Stimulated activated CD8-positive, alpha-beta memory T cell treated with anti-CD3 and anti-CD28 coated beads, Interleukin-12 subunit alpha, Interleukin-12 subunit beta, amount 100 ng/mL, for 1 hour (primary cell): ENCODE measurements around the gene KLF8.
A peak's percentile ranks its signal among the peaks of the same experiment; 100 is the strongest.
"Not testable (repeated sequence)": the region's sequence is repeated elsewhere in the genome, so short reads cannot be mapped to it uniquely, and the experiment has no call there.

Experiments
- DNase-seq: peaks from one replicate; pipeline ENCODE4 v3.0.0-alpha.2; 2020; ENCODE audit warnings: low read depth

Gene KLF8

DNA sequence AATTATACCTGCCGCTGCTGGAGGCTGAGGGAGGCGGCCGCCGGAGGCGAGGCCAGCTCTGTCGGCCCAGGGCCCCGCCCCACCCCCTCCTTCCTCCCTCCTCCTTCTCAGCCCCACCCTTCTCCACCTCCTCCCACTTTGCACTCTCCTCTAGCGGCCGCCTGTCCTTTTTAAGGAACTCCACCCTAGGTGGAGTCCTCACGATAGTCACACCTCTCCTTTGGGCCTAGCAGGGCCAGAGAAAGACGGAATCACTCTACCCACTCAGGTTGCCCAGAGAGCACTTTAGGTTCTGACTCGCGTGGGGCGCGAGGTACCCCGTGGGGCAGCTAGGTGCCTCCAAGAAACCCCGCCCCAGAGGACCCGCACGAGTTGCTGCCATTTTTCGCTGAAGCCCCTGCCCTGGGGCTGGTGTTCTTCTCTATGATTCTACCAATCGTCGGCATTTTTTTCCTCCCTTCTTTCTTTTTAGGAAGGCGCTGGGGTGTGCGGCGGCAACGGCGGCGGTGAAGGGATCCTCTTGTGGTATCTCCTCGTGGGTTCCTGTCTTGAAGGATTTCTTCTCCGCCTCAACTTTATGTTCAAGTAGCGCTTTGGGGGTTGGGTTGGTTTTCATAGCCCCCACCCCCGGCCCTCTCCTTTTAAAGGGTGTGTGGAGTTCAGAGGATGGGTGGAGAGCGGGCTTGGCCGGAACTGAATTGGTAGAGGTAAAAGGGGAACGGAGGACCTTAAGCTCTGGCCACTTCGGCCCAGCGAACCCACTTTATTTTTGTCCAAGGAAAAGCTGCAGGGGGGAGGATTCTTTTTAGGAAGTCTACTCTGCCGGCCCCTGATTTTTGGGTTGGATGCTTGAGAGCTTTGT lies at the start of gene KLF8:
KLF8 (plus strand) TSS at position 136 of the 862 bp plus-strand sequence. CDS start 979 bp downstream, outside the sequence.
- DNase-seq, result no peak

DNA sequence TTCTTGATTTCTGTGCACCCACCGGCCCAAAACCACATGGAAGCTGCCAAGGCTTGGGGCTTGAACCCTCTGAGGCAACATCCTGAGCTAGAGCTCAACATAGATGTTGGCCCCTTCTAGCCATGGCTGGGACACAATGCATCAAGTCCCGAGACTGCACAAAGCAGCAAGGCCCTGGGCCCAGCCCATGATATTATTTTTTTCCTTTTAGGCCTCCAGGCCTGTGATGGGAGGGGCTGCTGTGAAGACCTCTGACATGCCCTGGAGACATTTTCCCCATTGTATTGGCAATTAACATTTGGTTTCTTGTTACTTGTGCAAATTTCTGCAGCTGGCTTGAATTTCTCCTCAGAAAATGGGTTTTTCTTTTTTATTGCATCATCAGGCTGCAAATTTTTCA lies 25.2 kb upstream of the KLF8 start:
- not testable (repeated sequence) for DNase-seq

DNA sequence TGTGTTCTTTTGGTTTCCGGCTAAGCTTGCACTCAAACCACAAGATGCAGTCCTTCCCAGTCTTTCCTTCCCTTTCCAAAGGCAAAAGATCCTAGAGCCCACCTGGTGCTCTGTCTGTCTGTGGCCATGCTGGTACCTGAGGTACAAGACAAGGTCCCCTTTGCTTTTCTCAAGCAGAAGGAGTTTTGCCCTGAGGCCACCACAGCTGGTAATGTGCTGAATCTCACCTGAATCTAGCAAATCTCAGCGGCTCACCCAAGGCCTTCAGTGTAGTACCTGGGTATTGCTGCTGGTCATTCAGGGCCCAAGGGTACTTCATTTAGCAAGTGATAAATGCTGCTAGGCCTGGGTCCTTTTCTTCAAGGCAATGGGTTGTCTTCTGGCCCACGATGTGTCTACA lies 20.5 kb upstream of the KLF8 start:
- DNase-seq, result no peak

DNA sequence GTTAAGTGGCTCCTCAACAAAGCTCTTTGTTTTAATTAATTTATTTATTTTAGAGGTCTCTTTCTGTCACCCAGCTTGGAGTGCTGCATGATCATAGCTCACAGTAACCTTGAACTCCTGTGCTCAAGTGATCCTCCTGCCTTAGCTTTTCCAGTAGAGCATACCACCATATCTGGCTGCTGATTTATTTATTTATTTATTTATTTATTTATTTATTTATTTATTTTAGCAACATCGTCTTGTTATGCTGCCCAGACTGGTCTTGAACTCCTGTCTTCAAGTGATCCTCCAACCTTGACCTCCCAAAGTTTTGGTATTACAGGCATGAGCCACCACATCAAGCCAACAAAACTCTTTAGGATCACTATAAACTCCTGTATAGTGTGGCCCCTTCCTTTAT lies 15.8 kb upstream of the KLF8 start:
- DNase-seq, result no peak

DNA sequence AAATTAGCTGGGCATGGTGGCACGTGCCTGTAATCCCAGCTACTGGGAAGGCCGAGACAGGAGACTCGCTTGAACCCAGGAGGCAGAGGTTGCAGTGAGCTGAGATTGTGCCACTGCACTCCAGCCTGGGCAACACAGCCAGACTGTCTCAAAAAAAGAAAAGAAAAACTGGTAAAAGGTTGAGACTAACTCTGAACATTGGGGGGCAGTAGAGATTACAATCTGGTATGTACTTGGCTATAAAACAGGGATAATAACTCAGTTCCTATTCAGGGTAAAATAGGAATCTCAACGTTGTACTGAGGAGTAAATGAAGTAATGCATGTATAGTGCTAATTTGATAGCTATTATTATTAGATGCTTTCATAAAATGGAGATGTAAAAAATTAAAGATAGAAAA lies 12.5 kb upstream of the KLF8 start:
- DNase-seq, result no peak

DNA sequence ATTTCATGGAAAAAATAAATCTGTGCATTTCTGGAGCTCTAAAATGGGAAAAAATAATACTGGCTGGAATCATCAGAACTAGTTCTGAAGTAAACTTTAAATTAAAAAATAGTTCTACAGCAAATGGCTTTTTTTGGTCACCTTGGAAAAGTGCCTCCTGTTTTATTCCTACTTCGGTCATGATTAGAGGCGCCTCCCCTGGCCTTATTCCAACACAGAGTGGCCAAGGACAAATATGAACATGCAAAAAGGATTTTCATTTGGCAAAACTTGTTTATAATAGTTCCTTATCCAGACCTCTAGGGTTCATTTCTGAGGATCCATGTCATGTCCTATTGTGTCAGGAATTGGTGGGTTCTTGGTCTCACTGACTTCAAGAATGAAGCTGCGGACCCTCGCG lies 11.1 kb upstream of the KLF8 start:
- DNase-seq, result no peak

DNA sequence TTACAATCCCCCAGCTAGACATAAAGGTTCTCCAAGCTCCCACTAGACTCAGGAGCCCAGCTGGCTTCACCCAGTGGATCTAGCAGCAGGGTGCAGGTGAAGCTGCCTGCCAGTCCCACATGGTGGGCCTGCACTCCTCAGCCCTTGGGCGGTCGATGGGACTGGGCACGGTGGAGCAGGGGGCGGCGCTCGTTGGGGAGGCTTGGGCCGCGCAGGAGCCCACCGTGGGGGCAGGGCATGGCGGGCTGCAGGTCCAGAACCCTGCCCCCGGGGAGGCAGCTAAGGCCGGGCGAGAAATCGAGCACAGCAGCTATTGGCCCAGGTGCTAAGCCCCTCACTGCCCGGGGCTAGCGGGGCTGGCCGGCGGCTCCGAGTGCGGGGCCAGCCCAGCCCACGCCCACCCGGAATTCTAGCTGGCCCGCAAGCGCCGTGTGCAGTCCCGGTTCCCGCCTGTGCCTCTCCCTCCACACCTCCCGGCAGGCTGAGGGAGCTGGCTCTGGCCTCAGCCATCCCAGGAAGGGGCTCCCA lies 9.6 kb upstream of the KLF8 start:
- DNase-seq, result no peak

DNA sequence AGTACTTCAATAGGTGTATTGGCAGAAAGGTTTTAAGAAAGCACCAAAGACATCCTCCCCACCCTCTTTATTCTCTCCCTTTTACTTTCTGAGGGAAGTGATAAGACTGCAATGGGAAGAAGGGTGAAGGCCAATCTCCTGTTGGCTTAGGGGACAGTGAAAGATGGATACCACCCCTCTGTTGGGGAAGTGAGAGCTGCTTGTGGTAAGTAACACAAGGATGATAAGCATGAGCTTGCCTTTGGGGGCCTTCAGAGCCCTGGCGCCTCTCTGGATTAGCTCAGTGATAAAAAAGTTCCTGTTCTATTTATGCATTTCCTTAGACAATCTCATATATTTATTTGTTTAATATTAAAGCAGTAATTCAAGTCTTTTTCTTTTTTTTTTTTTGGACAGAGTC lies 5.2 kb upstream of the KLF8 start:
- DNase-seq, result no peak

DNA sequence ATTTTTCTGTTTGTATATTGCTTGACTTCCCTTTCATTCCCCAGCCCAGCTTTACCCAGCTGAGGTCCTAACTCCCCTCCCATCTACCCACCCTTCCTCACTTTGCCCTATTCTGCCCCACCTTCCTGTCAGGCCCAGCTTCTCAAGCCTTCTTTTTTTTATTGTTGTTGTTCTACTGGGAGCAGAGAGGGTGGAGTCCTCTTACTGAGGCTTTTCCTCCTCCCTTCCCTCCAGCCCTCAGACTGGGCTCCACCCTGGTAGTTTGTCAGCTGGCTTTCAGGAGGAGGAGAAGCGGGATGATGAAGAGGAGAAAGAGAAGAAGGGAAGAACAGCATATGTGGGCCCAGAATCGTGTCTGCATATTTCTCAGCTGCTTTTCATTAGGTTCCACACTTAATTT lies 3.2 kb upstream of the KLF8 start:
- DNase-seq, result no peak

DNA sequence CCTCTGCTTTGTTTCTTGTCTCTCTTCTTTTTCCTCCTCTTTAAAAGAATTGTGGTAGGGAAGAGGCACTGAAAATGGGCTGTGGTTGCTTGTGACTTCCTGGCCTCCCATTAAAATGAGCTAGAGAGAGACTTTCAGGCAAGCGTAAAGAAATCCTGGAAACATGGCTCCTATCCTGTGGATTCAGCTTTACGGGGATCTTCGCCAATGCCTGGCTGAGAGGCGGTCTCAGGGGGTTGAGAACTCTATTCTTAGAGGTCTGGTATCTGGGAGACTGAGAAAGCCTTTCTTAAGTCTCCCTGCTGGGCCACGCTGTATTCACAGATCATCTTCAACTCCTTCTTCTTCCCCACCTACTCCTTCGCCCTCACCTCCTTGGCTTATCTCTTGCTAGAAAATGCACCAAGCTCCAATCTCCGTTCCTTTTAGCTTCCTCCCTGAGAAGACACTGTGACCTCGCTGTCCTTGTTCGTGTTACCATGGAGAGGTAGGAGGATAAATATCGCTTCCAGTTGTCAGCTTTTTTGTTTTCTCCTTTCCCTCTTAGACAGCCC lies 542 bp upstream of the KLF8 start:
- no peak for DNase-seq

DNA sequence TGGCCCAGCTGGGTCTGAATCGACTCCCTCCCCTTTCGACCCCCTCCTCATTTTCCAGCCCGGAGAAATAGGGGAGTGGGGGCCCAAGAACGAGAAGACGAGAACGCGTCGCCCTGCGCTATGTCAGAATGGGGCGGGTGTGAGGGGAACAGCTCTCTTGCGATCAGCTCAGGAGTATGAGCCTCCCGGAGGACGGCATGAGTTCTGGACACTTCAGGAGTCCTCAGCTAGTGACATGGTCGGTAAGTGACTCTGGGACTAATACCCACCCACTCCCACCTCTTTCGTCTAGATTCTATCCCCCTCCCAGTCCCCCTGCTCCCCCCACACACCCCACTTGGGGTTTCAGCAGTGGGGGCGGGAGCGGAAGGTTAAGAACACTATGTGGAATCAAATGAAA lies 944 bp downstream of the KLF8 start:
- DNase-seq, result no peak

DNA sequence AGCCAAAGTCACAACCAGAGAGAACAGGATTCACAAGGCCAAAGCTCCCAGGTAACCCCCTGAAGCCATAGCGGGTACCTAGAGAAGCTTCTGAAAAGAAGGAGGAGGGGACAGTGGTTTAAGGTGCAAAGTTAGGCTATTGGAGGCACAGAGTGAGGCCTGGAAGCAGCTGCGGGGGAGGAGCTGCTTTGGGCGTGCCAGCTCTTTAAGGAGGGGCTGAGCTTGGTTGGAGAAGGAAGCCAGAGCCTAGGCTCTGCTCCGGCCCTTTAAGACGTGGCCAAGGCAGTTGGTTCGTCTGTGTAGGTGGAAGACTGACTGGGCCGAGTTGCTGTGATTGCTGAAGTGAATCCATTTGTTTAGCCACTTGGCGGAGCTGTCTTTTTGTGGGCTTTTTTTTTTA lies 1.5 kb downstream of the KLF8 start:
- no peak for DNase-seq

DNA sequence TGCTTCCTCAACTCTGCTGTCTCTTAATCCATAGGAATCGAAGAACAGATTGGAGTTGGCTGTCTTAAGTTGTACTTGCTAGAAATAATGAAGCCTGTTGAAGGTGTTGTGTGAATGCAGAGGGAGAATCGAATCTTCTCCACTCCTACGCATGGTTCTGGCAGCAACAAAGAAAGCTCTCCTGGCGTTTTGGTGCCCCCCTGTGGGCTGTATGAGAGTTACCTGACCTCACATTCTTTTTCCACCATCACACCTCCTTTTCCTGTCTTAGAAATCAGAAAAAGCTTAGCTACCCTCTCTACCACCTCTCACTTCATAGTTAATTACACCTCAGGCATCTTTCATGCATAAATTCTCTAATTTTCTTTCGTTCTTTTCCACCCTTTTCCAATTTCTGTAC lies 16.3 kb downstream of the KLF8 start:
- peak; percentile 21 for DNase-seq

DNA sequence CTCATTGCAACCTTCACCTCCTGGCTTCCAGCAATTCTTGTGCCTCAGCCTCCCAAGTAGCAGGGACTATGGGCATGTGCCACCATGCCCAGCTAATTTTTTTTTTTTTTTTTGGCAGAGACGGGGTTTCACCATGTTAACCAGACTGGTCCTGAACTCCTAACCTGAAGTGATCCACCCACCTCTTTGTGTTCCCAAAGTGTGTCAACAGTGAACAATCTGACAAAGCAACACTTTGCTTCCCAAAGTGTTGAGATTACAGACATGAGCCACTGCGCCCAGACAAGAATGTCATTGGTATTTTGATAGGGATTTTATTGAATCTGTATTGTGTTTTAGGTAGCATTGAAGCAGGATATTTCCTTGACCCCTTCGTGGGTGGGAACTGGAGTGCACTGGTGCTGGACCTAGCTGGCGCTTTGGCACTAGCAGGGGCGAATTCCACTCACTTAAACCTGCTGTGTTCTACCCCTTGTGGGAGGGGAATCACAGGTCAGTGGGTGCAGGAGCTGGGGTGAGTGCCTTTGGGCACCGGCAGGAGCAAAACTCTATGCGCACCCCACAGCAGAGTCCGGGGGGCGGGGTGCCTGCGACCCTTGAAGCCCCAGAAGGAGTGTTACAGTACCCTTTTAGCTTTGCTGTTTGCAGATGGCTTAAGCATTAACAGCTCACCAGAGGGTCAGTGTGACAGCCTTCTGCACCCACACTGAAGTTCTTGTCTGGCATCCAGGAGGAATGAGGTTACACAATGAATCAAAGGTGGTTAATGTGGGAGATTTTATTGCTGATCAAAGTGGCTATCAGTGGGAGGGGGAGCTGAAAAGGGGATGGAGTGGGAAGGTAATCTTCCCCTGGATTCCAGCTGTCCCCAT lies 21.9 kb downstream of the KLF8 start:
- no peak for DNase-seq

DNA sequence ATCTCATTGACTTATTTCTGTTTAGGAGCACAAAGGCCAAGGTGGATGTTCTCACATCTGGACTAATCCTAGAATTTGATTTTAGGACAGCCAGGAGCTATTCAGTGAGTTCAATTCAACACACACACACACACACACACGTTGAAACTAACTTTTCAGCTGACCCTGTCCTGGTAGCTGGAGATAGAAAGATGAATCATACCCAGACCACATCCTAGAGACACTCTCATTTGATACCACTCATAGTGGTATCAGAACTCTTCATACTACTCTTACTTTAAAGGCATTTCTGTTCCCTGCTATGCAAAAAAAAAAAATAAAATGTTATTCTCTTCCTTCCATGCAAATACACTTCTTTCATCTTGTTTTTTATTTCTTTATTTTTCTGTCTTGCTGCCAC lies 36.7 kb downstream of the KLF8 start:
- DNase-seq, result no peak

DNA sequence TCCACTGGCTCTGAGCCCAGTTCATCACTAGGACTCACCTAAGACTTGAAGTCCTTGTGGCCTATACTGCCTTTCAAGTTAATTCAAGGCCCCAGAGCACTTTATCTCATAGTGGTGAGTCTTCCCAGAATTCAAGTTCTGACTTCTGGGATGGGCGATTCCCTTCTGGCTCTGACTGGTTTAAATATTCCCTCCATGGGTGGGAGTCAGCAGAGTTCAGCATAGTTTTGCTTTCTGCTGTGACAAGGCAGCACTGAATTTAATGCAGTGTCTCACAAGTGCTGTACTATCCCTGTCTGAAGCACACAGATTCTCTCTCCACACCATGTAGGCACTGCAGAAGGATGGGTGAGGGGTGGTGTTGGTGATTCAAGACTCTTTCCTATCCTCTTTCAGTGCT lies 46.5 kb downstream of the KLF8 start:
- no peak for DNase-seq

DNA sequence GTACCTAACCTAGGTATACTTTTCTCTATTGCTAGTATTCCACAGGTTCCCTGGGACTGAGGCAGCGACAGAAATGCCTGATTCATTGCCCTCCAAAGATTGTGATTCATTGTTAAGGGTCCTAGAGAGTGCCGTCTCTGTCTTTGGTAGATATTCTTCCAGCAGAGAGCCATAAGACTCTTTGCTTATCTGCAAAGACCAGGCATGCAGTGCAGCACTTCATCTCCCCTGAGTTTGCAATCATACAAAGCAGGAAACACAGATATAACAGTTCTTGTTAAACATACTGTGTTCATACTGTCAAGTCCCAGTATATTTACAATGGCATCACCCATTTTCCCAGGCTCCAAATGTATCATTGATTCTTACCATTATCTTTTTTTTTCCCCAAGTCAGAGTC lies 47.7 kb downstream of the KLF8 start:
- no peak for DNase-seq

DNA sequence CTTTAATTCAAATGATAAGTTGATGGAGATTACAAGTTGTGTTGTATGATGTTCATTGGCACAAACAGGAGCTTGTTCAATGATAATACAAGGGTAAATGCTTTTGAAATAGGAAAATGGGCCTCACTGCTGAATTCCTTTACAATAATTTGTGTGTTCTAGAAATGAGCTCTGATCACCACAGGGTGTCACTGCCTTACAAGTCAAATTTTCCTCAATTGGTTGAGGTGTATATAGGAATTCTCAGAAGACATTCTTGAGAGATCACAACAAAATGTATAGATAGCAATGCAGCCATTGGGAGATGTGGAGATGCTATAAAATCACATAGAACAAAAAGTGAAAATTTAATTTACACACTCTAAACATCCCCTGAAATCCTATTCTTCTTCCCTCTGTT lies 49.6 kb downstream of the KLF8 start:
- no peak for DNase-seq

DNA sequence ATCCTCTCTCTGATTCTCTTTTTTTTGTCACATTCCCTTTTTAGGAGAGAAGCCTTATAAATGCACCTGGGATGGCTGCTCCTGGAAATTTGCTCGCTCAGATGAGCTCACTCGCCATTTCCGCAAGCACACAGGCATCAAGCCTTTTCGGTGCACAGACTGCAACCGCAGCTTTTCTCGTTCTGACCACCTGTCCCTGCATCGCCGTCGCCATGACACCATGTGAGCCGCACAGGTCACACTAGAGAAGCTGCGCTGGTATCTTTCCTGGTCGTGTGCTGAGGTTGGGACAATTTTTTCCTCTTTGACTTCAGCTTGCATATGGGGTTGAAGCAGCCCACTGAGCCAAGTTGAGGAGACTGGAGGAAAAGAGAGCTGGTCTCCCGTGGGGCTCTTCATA lies 52.1 kb downstream of the KLF8 start:
- DNase-seq, result no peak

DNA sequence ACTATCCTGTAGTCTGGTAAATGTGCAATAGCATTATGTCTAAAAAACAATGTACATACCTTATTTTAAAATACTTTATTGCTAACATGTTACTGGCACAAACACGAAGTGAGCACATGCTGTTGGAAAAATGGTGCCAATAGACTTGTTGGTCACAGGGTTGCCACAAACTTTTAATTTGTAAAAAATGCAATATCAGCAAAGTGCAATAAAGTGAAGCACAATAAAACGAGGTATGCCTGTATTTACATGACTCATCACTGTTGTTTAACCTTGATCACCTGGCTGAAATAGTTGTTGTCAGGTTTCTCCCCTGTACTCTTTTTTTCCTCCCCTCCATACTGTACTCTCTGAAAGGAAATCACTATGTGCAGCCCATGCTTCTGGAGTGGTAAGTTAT lies 56.5 kb downstream of the KLF8 start:
- no peak for DNase-seq

DNA sequence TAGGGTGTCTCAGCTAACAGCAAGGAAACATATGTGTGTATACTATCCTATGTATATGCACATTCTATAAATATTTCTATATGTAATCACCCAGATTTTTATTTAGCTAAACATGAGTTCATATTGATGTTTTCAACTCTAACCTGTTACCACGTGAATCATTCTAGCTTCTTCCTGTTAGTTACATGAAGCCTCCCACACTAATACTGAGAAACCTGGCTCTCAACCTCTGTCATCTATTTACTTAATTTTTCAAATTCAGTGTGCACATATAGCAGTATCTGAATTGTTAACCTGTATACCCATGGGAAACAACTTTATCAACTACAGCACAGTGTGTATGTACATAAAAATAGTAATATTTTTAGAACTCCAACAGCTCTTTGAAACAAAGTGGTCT lies 57.3 kb downstream of the KLF8 start:
- DNase-seq, result no peak

DNA sequence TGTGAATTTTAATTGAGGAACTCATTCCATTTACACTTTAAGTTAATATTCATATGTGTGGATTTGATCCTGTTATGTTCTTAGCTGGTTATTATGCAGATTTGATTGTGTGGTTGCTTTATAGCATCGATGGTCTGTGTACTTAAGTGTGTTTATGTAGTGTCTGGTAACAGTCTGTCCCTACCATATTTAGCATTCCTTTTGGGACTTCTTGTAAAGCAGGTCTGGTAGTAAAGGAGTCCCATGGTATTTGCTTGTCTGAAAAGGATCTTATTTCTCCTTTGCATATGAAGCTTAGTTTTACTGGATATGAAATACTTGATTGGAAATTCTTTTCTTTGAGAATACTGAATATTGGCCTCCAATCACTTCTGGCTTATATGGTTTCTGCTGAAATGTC lies 76.6 kb downstream of the KLF8 start:
- DNase-seq, result no peak

DNA sequence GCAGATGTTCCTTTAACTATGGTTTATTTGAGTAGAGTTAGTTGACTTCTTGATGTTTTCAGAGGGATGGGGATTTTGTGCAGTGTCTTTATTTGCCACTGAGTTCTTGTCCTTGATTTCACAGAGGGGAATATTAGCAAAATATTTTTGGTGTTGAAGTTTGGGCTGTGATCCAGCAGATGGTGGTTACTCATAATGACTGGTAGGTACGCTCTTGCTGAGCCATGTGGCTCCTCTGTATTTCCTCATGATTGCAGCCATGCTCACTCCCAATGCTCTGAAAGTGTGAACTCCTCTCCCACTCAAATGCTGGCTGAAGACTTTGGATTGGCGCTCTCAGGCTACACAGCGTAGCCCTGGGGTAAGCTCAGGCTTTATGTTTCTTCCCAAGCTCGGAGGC lies 77.7 kb downstream of the KLF8 start:
- DNase-seq, result no peak
